ENCODE data around the gene OR4L1. TPM values are rescaled to one million over a fixed set of nuclear protein-coding genes. Genes with fewer than 3 reads are reported as not detected.

The OR4L1 gene
- total and polyA plus RNA-seq, 2 of the 4 experiments (the other 2 are of a cell fraction), result not detected

DNA sequence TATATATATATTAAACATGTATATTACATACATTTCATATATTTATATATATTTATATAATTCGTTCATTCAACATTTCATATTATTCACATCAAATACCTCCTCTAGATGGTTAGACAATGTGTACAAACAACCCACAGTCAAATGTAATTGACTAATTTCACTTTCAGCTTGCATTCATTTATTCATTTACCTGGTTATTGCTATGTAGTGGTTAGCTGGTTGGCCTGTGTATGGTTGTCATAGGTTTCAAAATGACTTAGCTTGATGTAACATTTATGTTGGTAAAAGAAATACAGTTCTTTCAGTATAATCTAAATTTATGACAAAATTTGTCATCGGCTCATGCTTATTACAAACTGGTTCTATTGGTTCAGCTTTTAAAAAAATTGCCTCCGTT lies 24.4 kb upstream of the OR4L1 start:
- Histone ChIP-seq H3K23ac (ENCODE audit: low read depth, low read length) (no peak overlapping the region), H2BK5ac (ENCODE audit: low read depth, low read length, poor library complexity, severe bottlenecking) (no peak overlapping the region), H3K56ac (ENCODE audit: extremely low read depth, insufficient read depth, low read length) (no peak overlapping the region), H4K20me1 (ENCODE audit: insufficient read depth, low read length) (no peaks in the 10 kb centered on the region), H3K9me1 (ENCODE audit: insufficient read depth, low read length) (no peaks in the 10 kb centered on the region), H4K8ac (ENCODE audit: low read depth in 2 of 2, low read length in 2 of 2) (no peak overlapping the region), H2BK15ac (ENCODE audit: low read depth, low read length) (no peak overlapping the region), H4K5ac (ENCODE audit: low read depth, low read length) (no peak overlapping the region), H3K79me1 (ENCODE audit: low read depth in 1 of 2, low read length in 2 of 2) (no peaks in the 10 kb centered on the region), H3K36me3 (ENCODE audit: control insufficient read depth, insufficient read depth, low read length) (no peaks in the 10 kb centered on the region), H3K27me3 (ENCODE audit: control insufficient read depth, insufficient read depth, low read length) (no peaks in the 10 kb centered on the region), H3K4me1 (ENCODE audit: control insufficient read depth, insufficient read depth, low read length) (no peaks in the 10 kb centered on the region), H2AK5ac (ENCODE audit: low read depth, low read length) (no peak overlapping the region), H3K4me2 (ENCODE audit: low read depth, low read length) (no peak overlapping the region), H3K18ac (ENCODE audit: low read depth, low read length) (no peak overlapping the region), H4K91ac (ENCODE audit: insufficient read depth, low read depth, low read length) (no peak overlapping the region), H3K9ac (ENCODE audit: low read depth, low read length) (no peak overlapping the region), H2BK20ac (ENCODE audit: low read depth, low read length) (no peak overlapping the region), H2AFZ (replicated peaks; ENCODE audit: low read length, poor library complexity) (no peak overlapping the region), H3K9me3 (ENCODE audit: control insufficient read depth, insufficient read depth, low read length) (peaks cover 11% of the 10 kb centered on the region), H3K4ac (ENCODE audit: low read depth, low read length) (no peak overlapping the region), H2AK9ac (replicated peaks; ENCODE audit: low read depth, low read length, poor library complexity) (no peak overlapping the region), H3K4me3 (ENCODE audit: insufficient read depth, low read depth, low read length) (no peak overlapping the region), H2BK120ac (ENCODE audit: low read depth, low read length) (no peak overlapping the region), H3K27ac (ENCODE audit: insufficient read depth, low read length) (no peak overlapping the region), H3K14ac (replicated peaks; ENCODE audit: low read depth, low read length) (no peak overlapping the region)
- TF ChIP-seq, protein P1, sequence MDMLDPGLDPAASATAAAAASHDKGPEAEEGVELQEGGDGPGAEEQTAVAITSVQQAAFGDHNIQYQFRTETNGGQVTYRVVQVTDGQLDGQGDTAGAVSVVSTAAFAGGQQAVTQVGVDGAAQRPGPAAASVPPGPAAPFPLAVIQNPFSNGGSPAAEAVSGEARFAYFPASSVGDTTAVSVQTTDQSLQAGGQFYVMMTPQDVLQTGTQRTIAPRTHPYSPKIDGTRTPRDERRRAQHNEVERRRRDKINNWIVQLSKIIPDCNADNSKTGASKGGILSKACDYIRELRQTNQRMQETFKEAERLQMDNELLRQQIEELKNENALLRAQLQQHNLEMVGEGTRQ (IDR thresholded peaks at IDR 0.05; ENCODE audit: low read depth, low read length), result no peak
- no peak for TF ChIP-seq MAZ (IDR thresholded peaks at IDR 0.05; ENCODE audit: borderline replicate concordance, low read depth, low read length)
- no peak for TF ChIP-seq NFE2L2 (IDR thresholded peaks at IDR 0.05; ENCODE audit: low read depth, low read length)
- TF ChIP-seq SMC3 (IDR thresholded peaks at IDR 0.05; ENCODE audit: low read depth, low read length), result no peak
- no peak for TF ChIP-seq RAD21 (IDR thresholded peaks at IDR 0.05; ENCODE audit: low read length)
- TF ChIP-seq, protein P2, sequence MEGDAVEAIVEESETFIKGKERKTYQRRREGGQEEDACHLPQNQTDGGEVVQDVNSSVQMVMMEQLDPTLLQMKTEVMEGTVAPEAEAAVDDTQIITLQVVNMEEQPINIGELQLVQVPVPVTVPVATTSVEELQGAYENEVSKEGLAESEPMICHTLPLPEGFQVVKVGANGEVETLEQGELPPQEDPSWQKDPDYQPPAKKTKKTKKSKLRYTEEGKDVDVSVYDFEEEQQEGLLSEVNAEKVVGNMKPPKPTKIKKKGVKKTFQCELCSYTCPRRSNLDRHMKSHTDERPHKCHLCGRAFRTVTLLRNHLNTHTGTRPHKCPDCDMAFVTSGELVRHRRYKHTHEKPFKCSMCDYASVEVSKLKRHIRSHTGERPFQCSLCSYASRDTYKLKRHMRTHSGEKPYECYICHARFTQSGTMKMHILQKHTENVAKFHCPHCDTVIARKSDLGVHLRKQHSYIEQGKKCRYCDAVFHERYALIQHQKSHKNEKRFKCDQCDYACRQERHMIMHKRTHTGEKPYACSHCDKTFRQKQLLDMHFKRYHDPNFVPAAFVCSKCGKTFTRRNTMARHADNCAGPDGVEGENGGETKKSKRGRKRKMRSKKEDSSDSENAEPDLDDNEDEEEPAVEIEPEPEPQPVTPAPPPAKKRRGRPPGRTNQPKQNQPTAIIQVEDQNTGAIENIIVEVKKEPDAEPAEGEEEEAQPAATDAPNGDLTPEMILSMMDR (conservative IDR thresholded peaks at IDR 0.05; ENCODE audit: low read depth, low read length), result no peak
- WGBS, 2 experiments (ENCODE audit: extremely low coverage in 2 of 2, insufficient read length in 1 of 2), result no CpG with 5 or more reads among the region's 3 CpGs
- ATAC-seq (ENCODE audit: low read depth) (no peak), DNase-seq (no peak)
- in situ Hi-C loops (cut with MboI; ENCODE audit: low sequenced_read_pairs) (no loop called here), intact Hi-C loops (cut with micrococcal nuclease) (no loop called here), dilution Hi-C loops (cut with HindIII; ENCODE audit: low sequenced_read_pairs, unreplicated experiment) (no loop called here)
- BruUV-seq (replicated peaks), result no TSS peak
- ChIA-PET POLR2A (ENCODE audit: unreplicated experiment) (no interaction called here), CTCF (no interaction called here)

All from IMR-90 (cell line).